ENCODE data around the gene CHST11.

The CHST11 gene

GRCh38 chr12:104748356-104748755 lies 291.6 kb downstream of the CHST11 start:
- no peak for DNase-seq

DNA sequence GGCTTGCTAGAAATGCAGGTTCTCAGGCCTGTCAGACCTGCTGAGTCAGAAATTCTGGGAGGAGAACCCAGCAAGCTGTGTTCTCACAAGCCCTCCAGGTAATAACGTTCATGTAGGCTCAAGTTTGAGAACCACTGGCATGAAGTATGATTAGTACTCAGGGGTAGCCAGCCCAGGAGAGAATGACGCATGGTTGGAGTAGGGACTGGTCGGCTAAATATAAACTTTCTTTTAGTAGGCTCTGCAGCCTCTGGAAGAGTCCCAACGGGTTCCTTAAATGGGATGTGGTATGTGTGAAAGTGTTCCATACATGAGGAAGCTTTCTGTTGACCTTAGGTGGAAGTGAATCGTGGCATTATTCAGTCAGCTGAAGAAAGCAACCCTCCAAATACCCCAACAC lies 292.0 kb downstream of the CHST11 start:
- DNase-seq: no peak

- no peak for DNase-seq
These were observed 292.8 kb downstream of the CHST11 start for GRCh38 chr12:104749545-104749944.

GRCh38 chr12:104750061-104750460 lies 293.3 kb downstream of the CHST11 start:
- no peak for DNase-seq

DNA sequence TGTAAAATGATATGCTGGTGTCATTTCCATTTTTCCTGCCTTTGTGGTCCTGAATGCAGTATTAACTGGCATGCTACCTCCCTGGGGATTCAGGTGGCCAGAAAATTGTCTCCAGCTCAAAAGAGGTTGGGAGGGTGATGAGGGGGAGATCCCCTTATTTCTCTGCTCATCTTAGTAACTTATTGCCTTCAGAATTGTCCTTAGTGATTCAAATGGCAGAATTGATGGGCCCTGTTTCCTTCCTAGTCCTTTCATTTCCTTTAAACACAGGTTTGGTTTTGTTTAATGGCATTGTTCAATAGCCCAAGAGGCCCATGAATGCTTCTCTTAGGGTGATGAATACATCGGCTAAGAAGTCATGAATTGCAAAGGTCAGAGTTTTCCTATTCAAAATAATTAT lies 294.4 kb downstream of the CHST11 start:
- DNase-seq: peak; percentile 63

GRCh38 chr12:104751594-104751993 lies 294.8 kb downstream of the CHST11 start:
- DNase-seq: no peak

DNA sequence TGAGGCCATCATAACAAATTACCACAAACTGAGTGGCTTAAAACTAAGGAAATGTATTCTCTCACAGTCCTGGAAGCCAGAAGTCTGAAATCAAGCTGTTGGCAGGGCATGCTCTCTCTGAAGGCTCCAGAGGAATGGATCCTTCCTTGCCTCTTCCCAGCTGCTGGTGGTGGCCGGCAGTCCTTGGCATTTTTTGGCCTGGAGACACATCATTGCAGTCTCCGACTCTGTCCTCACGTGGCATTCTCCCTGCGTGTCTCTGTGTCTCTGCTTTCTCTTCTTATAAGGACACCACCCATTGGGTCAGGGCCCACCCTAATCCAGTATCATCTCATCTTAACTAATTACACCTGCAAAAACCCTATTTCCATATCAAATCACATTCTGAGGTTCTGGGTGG lies 295.3 kb downstream of the CHST11 start:
- DNase-seq: no peak

DNA sequence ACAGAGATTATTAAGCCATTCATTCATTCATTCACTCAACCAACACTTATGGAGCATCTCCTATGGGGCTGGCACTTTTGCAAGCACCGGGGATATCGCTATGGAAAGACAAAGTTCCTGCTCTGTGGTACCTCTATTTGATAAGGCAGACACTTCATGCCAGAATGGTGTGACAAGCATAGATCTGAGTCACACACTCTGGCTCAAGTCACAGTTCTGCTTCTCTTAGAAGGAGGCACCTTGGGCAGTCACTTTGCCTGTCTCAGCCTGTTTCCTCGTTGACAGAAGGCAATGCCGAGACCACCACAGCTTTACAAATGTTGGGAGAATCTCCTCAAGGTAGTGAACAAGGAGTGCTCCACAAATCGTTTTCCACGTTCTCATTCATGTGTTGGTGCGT lies 296.1 kb downstream of the CHST11 start:
- no peak for DNase-seq

DNA sequence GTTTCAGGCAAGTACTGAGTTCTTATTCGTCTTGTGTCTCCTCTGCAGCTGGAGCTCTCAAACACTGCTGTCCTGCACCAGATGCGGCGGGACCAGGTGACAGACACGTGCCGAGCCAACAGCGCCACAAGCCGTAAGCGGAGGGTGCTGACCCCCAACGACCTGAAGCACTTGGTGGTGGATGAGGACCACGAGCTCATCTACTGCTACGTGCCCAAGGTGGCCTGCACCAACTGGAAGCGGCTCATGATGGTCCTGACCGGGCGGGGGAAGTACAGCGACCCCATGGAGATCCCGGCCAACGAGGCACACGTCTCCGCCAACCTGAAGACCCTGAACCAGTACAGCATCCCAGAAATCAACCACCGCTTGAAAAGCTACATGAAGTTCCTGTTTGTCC lies 300.2 kb downstream of the CHST11 start:
- DNase-seq: no peak

GRCh38 chr12:104758771-104759170 lies 302.0 kb downstream of the CHST11 start:
- no peak for DNase-seq

- no peak for DNase-seq
These were observed 304.3 kb downstream of the CHST11 start for GRCh38 chr12:104761091-104761490.

GRCh38 chr12:104761611-104762010 lies 304.9 kb downstream of the CHST11 start:
- no peak for DNase-seq

DNA sequence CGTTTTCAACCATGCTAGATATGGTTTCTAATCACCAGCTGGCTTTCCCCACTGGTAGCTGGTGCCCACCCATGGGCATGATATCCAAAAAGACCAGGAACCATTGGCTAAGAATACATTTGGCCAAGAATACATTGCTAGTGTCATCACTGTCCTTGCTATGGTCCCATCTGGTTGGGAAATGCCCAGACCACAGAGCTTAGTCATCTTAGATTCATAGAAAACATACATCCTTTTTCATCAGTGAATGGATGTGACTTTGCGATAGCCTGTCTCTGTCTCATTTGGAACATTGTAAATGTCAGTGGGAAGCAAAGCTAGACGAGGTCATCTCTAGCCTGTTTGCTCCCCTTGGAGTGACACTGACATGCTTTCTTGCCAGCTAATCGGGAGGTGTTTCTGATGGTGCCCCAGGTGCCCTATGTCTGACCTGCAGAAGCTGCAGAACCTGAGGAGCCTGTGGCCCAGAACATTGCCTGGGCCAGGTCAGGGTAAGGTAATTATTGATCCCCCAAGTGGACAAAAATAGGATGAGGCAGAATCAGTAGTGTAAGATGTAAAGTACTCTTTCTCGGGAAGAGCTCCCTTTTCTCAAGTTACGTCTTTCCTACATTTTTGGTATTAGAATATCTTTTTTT lies 306.5 kb downstream of the CHST11 start:
- DNase-seq: no peak

DNA sequence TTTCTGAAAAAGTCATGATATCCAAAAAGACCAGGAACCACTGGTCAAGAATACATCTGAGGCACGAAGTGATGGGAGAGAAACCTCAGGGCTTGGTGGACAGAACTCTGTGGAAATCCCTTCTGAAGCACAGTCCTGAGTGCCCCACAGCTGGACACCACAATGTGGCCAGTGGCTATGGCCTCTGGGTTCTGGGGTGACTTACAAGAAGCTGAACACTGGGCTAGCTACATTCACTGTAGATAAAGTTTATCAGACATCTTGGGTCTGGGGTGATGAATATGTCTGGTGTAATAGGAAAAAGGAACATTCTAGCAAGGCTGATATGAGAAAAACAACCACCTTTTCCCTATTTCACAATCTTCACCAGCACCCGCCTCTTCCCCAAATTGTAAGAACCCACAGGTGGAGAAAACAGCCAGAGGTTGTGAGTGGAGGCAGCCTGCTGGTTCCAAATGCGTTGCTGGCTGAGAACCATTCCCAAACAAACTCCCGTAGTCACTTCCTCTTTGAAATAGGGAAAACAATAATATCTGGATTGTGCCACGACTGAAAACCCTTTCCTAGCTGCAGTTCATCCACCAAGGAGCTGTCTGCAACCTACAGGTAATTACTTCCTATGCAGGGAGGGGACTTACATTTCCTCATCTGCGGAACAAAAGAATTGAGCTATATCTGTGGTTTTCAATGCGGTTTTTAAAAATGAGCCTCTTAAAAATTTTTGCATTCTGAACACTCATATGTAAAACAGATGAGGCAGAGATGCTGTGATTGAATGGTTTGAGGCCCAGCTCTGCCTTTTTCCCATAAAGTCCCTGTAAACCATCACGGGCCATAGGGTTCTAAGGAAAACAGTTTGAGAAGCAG lies 307.7 kb downstream of the CHST11 start:
- DNase-seq: no peak

DNA sequence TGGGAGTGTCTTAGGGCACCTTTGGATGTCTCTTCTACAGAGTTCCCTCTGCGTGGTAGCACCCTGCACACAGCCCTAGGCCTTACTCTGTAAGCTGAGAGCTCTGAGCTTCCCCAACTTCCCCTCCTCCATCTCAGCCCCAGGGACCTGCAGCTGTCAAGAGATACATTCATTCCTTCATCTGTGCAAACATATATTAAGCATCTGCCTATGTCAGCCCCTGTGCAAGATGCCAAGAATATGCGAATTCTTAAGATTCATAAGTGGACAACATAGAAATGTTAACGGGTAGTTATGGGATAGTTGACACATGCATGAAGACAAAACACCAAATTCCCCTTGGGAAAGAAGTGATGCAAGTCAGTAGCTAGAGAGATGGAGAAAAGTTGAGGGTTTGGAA lies 310.5 kb downstream of the CHST11 start:
- DNase-seq: no peak

- no peak for DNase-seq
These were observed 311.3 kb downstream of the CHST11 start for GRCh38 chr12:104768033-104768432.

GRCh38 chr12:104769144-104769561 lies 312.4 kb downstream of the CHST11 start:
- no peak for DNase-seq

GRCh38 chr12:104772336-104772735 lies 315.6 kb downstream of the CHST11 start:
- no peak for DNase-seq

- DNase-seq: no peak
These were observed 319.0 kb downstream of the CHST11 start for GRCh38 chr12:104775731-104776231.

DNA sequence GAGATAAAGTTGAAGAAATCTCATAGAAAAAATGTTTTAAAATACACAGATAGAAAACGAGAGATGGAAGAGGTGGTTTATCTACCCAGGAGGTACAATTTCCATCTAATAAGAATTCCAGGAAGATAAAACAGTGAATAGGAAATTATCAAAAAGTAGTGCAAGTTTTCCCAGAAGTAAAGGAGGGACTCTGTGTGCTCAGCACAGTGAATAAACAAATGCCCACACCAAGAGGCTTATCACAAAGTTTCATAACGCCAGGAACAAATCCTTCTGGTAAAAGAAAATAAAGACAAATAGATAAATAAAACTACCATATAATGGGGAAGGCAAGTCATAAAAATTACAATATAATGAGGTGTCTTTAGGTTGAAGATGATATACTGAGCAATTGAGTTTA lies 322.4 kb downstream of the CHST11 start:
- DNase-seq: no peak

DNA sequence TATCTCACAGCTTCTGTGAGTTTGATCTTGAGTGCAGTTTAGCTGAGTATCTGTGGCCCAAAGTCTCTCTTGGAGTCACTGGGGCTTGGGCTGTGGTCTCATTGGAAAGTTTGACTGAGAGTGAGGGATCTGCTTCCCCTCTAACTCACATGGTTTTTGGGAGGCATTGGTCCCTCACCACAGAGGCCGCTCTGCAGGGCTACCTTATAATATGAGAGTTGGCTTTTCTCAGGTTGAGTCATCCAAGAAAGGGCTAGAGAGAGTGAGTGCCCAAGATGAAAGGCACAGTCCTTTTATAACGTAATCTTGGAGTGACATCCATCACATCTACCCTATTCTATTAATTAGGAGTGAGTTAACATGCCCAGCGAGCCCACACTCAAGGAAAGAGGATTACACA lies 325.5 kb downstream of the CHST11 start:
- no peak for DNase-seq

- DNase-seq: no peak
These were observed 327.8 kb downstream of the CHST11 start for GRCh38 chr12:104784592-104784991.

DNA sequence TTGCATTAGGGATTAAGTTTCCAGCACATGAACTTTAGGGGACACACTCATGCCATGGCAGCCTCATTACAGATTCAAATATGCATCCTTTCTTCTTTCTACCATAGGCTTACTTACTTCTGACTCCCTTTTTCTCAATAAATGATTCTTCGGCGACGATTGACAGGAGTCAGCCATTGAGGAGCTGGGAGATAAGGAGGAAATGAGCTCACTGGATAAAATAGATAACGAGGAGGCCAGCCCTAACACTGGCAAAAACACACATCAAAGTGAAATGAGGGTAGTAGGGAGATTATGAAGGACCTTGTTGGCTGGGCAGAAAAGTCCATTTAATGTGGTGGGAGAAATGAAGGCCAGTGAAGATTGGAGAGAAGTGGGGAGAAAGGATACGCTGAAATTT lies 329.1 kb downstream of the CHST11 start:
- no peak for DNase-seq

- no peak for DNase-seq
These were observed 329.6 kb downstream of the CHST11 start for GRCh38 chr12:104786352-104786751.
